IMR-90 (cell line): ENCODE measurements around the gene PRKACG. TPM values are rescaled to one million over a fixed set of nuclear protein-coding genes. Genes with fewer than 3 reads are reported as not detected.

Source experiments
- ATAC-seq: fragments of 200-7000 bp; cut with Tn5 transposase; 2 replicates; pipeline ENCODE4 v1.9.1; 2020; ENCODE audit warnings: low read depth, mild to moderate bottlenecking, moderate library complexity
- BruUV-seq: library from RNA; stranded (reverse); fragments of 400-500 nt; replicated peaks from 2 replicates; lab custom pipeline; 2021; lab: Mats Ljungman, UMichigan
- CTCF ChIA-PET: fragments of 300-600 bp; formaldehyde crosslinking; extraction: SDS; loops from one replicate; lab custom pipeline; 2021; ENCODE audit warnings: antibody characterized with exemption; lab: Yijun Ruan, JAX
- POLR2A ChIA-PET: fragments of 300-600 bp; sonication (Branson Sonifier 250); formaldehyde crosslinking; loops from one replicate; lab custom pipeline; 2022; ENCODE audit warnings: antibody characterized with exemption; ENCODE audit not compliant: unreplicated experiment; lab: Charles Lee
- DNase-seq: peaks from one replicate; pipeline ENCODE4 v3.0.0; 2013
- H2AFZ ChIP-seq: replicated peaks from 2 replicates; pipeline ENCODE3; 2013; ENCODE audit warnings: low read length, mild to moderate bottlenecking; ENCODE audit not compliant: poor library complexity
- H2AK5ac ChIP-seq: 2 replicates; pipeline ENCODE4 v1.6.1; 2013; ENCODE audit warnings: low read depth, low read length, inconsistent platforms
- H2AK9ac ChIP-seq: replicated peaks from 2 replicates; pipeline ENCODE3; 2013; ENCODE audit warnings: mild to moderate bottlenecking, low read depth, low read length, moderate library complexity; ENCODE audit not compliant: poor library complexity
- H2BK120ac ChIP-seq: 2 replicates; pipeline ENCODE4 v1.6.1; 2013; ENCODE audit warnings: low read depth, low read length, inconsistent platforms
- H2BK15ac ChIP-seq: 3 replicates; pipeline ENCODE4 v1.6.1; 2013; ENCODE audit warnings: low read depth, low read length, inconsistent platforms
- H2BK20ac ChIP-seq: 2 replicates; pipeline ENCODE4 v1.6.1; 2013; ENCODE audit warnings: low read depth, mild to moderate bottlenecking, inconsistent platforms, low read length, moderate library complexity
- H2BK5ac ChIP-seq: 2 replicates; pipeline ENCODE4 v1.6.1; 2013; ENCODE audit warnings: mild to moderate bottlenecking, low read depth, low read length, inconsistent platforms; ENCODE audit not compliant: poor library complexity, severe bottlenecking
- H3K14ac ChIP-seq: replicated peaks from 2 replicates; pipeline ENCODE4 v1.6.1; 2013; ENCODE audit warnings: low read depth, low read length, inconsistent platforms
- H3K18ac ChIP-seq: 2 replicates; pipeline ENCODE4 v1.6.1; 2013; ENCODE audit warnings: low read depth, low read length, control low read depth
- H3K23ac ChIP-seq: 2 replicates; pipeline ENCODE4 v1.6.1; 2013; ENCODE audit warnings: low read depth, low read length, inconsistent platforms
- H3K27ac ChIP-seq: 2 replicates; pipeline ENCODE4 v1.5.1; 2013; ENCODE audit warnings: mild to moderate bottlenecking, control low read depth, low read length; ENCODE audit not compliant: insufficient read depth
- H3K27me3 ChIP-seq: 2 replicates; pipeline ENCODE4 v1.6.1; 2013; ENCODE audit warnings: low read length; ENCODE audit not compliant: control insufficient read depth, insufficient read depth
- H3K36me3 ChIP-seq: 2 replicates; pipeline ENCODE4 v1.6.1; 2013; ENCODE audit warnings: low read length, mixed read lengths; ENCODE audit not compliant: control insufficient read depth, insufficient read depth
- H3K4ac ChIP-seq: 2 replicates; pipeline ENCODE4 v1.6.1; 2013; ENCODE audit warnings: low read depth, low read length, inconsistent platforms
- H3K4me1 ChIP-seq: 2 replicates; pipeline ENCODE4 v1.6.1; 2013; ENCODE audit warnings: low read length, mixed read lengths; ENCODE audit not compliant: control insufficient read depth, insufficient read depth
- H3K4me2 ChIP-seq: 2 replicates; pipeline ENCODE4 v1.6.1; 2013; ENCODE audit warnings: low read depth, mild to moderate bottlenecking, control low read depth, low read length, moderate library complexity
- H3K4me3 ChIP-seq: 2 replicates; pipeline ENCODE4 v1.5.1; 2013; ENCODE audit warnings: low read depth, mild to moderate bottlenecking, control low read depth, low read length, moderate library complexity; ENCODE audit not compliant: insufficient read depth
- H3K56ac ChIP-seq: 2 replicates; pipeline ENCODE4 v1.6.1; 2013; ENCODE audit warnings: low read length, inconsistent platforms; ENCODE audit not compliant: insufficient read depth; ENCODE audit errors: extremely low read depth
- H3K79me1 ChIP-seq, 2 experiments: 2 replicates each; pipeline ENCODE4 v1.6.1; 2013; ENCODE audit warnings: low read length in 2 of 2, inconsistent platforms in 1 of 2, low read depth in 1 of 2
- H3K9ac ChIP-seq: 2 replicates; pipeline ENCODE4 v1.6.1; 2013; ENCODE audit warnings: low read depth, low read length, control low read depth
- H3K9me1 ChIP-seq: 2 replicates; pipeline ENCODE4 v1.6.1; 2013; ENCODE audit warnings: low read length, inconsistent platforms; ENCODE audit not compliant: insufficient read depth
- H3K9me3 ChIP-seq: 2 replicates; pipeline ENCODE4 v1.6.1; 2013; ENCODE audit warnings: low read length; ENCODE audit not compliant: control insufficient read depth, insufficient read depth
- H4K20me1 ChIP-seq: 2 replicates; pipeline ENCODE4 v1.6.1; 2013; ENCODE audit warnings: low read length, inconsistent platforms; ENCODE audit not compliant: insufficient read depth
- H4K5ac ChIP-seq: 2 replicates; pipeline ENCODE4 v1.6.1; 2013; ENCODE audit warnings: mild to moderate bottlenecking, low read depth, low read length, control low read depth
- H4K8ac ChIP-seq, 2 experiments: 2 replicates each; pipeline ENCODE4 v1.6.1; 2013; ENCODE audit warnings: low read depth in 2 of 2, low read length in 2 of 2, control low read depth in 1 of 2, inconsistent platforms in 1 of 2
- H4K91ac ChIP-seq: 2 replicates; pipeline ENCODE4 v1.6.1; 2013; ENCODE audit warnings: low read depth, low read length, inconsistent platforms; ENCODE audit not compliant: insufficient read depth
- BHLHE40 ChIP-seq: fragments of 150-350 bp; IDR thresholded peaks from 2 replicates; pipeline ENCODE4 v1.6.1; 2016; ENCODE audit warnings: mild to moderate bottlenecking, low read depth, low read length
- CEBPB ChIP-seq: IDR thresholded peaks from 2 replicates; pipeline ENCODE4 v1.6.1; 2012; ENCODE audit warnings: low read depth, low read length, improper control_type of control experiment
- CHD1 ChIP-seq: IDR thresholded peaks from 2 replicates; pipeline ENCODE4 v1.6.1; 2012; ENCODE audit warnings: low read depth, low read length, improper control_type of control experiment
- CTCF ChIP-seq: conservative IDR thresholded peaks from 2 replicates; pipeline ENCODE4 v1.5.1; 2012; ENCODE audit warnings: mild to moderate bottlenecking, low read depth, low read length, improper control_type of control experiment
- ELK1 ChIP-seq: fragments of 150-350 bp; IDR thresholded peaks from 2 replicates; pipeline ENCODE4 v1.6.1; 2016; ENCODE audit warnings: low read depth, mild to moderate bottlenecking, low read length, moderate library complexity, borderline replicate concordance
- FOS ChIP-seq: fragments of 150-350 bp; IDR thresholded peaks from 2 replicates; pipeline ENCODE4 v1.6.1; 2016; ENCODE audit warnings: low read depth, low read length
- MAFK ChIP-seq: IDR thresholded peaks from 2 replicates; pipeline ENCODE4 v1.6.1; 2012; ENCODE audit warnings: low read depth, low read length, improper control_type of control experiment
- MAZ ChIP-seq: IDR thresholded peaks from 2 replicates; pipeline ENCODE4 v1.6.1; 2012; ENCODE audit warnings: low read depth, mild to moderate bottlenecking, low read length, improper control_type of control experiment, moderate library complexity, borderline replicate concordance
- MXI1 ChIP-seq: IDR thresholded peaks from 2 replicates; pipeline ENCODE4 v1.6.1; 2012; ENCODE audit warnings: low read depth, mild to moderate bottlenecking, low read length, moderate library complexity, borderline replicate concordance
- NFE2L2 ChIP-seq: fragments of 150-350 bp; IDR thresholded peaks from 2 replicates; pipeline ENCODE4 v1.6.1; 2016; ENCODE audit warnings: low read depth, mild to moderate bottlenecking, low read length
- POLR2A ChIP-seq: IDR thresholded peaks from 2 replicates; pipeline ENCODE4 v1.6.1; 2012; ENCODE audit warnings: mild to moderate bottlenecking, low read depth, low read length
- RAD21 ChIP-seq: IDR thresholded peaks from 2 replicates; pipeline ENCODE4 v1.6.1; 2012; ENCODE audit warnings: low read length, improper control_type of control experiment
- RCOR1 ChIP-seq: IDR thresholded peaks from 2 replicates; pipeline ENCODE4 v1.6.1; 2012; ENCODE audit warnings: mild to moderate bottlenecking, low read length, improper control_type of control experiment; ENCODE audit not compliant: insufficient replicate concordance
- RFX5 ChIP-seq: IDR thresholded peaks from 2 replicates; pipeline ENCODE4 v1.8.0; 2012; ENCODE audit warnings: low read depth, mild to moderate bottlenecking, low read length, moderate library complexity
- SMC3 ChIP-seq: fragments of 150-350 bp; IDR thresholded peaks from 2 replicates; pipeline ENCODE4 v1.6.1; 2016; ENCODE audit warnings: low read depth, mild to moderate bottlenecking, antibody characterized with exemption, low read length, moderate library complexity
- USF2 ChIP-seq: fragments of 150-350 bp; IDR thresholded peaks from 2 replicates; pipeline ENCODE4 v1.6.1; 2017; ENCODE audit warnings: mild to moderate bottlenecking, antibody characterized with exemption, low read length, low read depth
- WGBS, 2 experiments: methylation state at CpG; one replicate each; pipeline versions ENCODE4 v1.1.5 to v1.1.7; 2013; ENCODE audit warnings: missing lambda C conversion rate in 2 of 2; ENCODE audit not compliant: insufficient read length in 1 of 2; ENCODE audit errors: extremely low coverage in 2 of 2; 5-methylcytosine and 5-hydroxymethylcytosine counted together
- dilution Hi-C: fragments of 300-500 bp; cut with HindIII; formaldehyde crosslinking; loops from one replicate; pipeline ENCODE4 v1.14.3; 2018; ENCODE audit warnings: low sequenced_read_pairs; ENCODE audit not compliant: unreplicated experiment
- in situ Hi-C: fragments of 300-500 bp; cut with MboI; formaldehyde crosslinking; loops from 3 replicates; pipeline ENCODE4 v1.14.3; 2019; ENCODE audit warnings: low sequenced_read_pairs, inconsistent platforms, mixed read lengths
- intact Hi-C: fragments of 100-400 bp; cut with micrococcal nuclease; formaldehyde crosslinking; loops from 2 replicates; pipeline ENCODE4 v1.10.0; 2022
- polyA plus RNA-seq, 3 experiments: library from polyadenylated mRNA; depleted of rRNA; stranded (reverse); fragments of >200 nt; gene quantifications; 2 replicates each; pipeline ENCODE4 v1.2.3, GENCODE V29; 2012; ENCODE audit warnings: low replicate concordance in 1 of 3
- total RNA-seq: library from RNA; depleted of rRNA; stranded (reverse); fragments of >200 nt; gene quantifications from 2 replicates; pipeline ENCODE4 v1.2.3, GENCODE V29; 2012

PRKACG gene
- total and polyA plus RNA-seq, 2 of the 4 experiments (the other 2 are of a cell fraction): not detected

- ATAC-seq (no peak), DNase-seq (no peak)
- Histone ChIP-seq H2BK20ac (no peak overlapping the region), H4K91ac (no peak overlapping the region), H3K9ac (no peak overlapping the region), H4K5ac (no peak overlapping the region), H3K14ac (no peak overlapping the region), H4K8ac (no peak overlapping the region), H3K79me1 (peaks cover 5 to 8% of the 10 kb centered on the region in 2 experiments; a peak in 3 of 4 replicates), H3K4ac (no peak overlapping the region), H3K4me3 (no peak overlapping the region), H3K18ac (no peak overlapping the region), H2BK15ac (no peak overlapping the region), H3K27me3 (no peaks in the 10 kb centered on the region), H3K36me3 (peaks cover 4% of the 10 kb centered on the region; the same call in 1 of the 2 replicates), H2AK9ac (no peak overlapping the region), H3K4me2 (no peak overlapping the region), H3K9me1 (peaks cover 2% of the 10 kb centered on the region; the same call in 1 of the 2 replicates), H3K56ac (no peak overlapping the region), H2AK5ac (no peak overlapping the region), H2BK5ac (no peak overlapping the region), H2BK120ac (no peak overlapping the region), H3K4me1 (peaks cover 3% of the 10 kb centered on the region; the same call in 1 of the 2 replicates), H3K23ac (no peak overlapping the region), H3K9me3 (no peaks in the 10 kb centered on the region), H4K20me1 (no peaks in the 10 kb centered on the region; the same call in 1 of the 2 replicates), H2AFZ (no peak overlapping the region), H3K27ac (no peak overlapping the region)
- no CpG with 5 or more reads among the region's 2 CpGs for WGBS, 2 experiments
- ChIA-PET CTCF (interaction anchor here (7.0 kb wide), 1 partner anchor 136 kb away, joined by 47 read pairs; no protein-coding TSS in a partner anchor), POLR2A (no interaction called here)
- no TSS peak for BruUV-seq
- no peak for TF ChIP-seq FOS
- TF ChIP-seq MAZ: no peak
- no peak for TF ChIP-seq POLR2A
- no peak for TF ChIP-seq CTCF
- no peak for TF ChIP-seq SMC3
- TF ChIP-seq NFE2L2: no peak
- TF ChIP-seq ELK1: no peak
- no peak for TF ChIP-seq BHLHE40
- TF ChIP-seq RFX5: no peak
- no peak for TF ChIP-seq MXI1
- no peak for TF ChIP-seq RCOR1
- no peak for TF ChIP-seq CHD1
- TF ChIP-seq RAD21: no peak
- no peak for TF ChIP-seq MAFK
- no peak for TF ChIP-seq CEBPB
- TF ChIP-seq USF2: no peak
- in situ Hi-C loops: loop anchor here (5.0 to 25.0 kb wide), 2 partner anchors 139 to 504 kb away; no protein-coding TSS in a partner anchor
- intact Hi-C loops: loop anchor here (10.0 kb wide), 1 partner anchor 317 kb away; no protein-coding TSS in a partner anchor
- dilution Hi-C loops: no loop called here
These were observed 44.2 kb upstream of the PRKACG start for GRCh38 chr9:69058101-69058500.
